Right lobe of liver (tissue), 6 donors: ENCODE results near the gene ANTXR1. TPM values are rescaled to one million over a fixed set of nuclear protein-coding genes. Genes with fewer than 3 reads are reported as not detected.

Source experiments
- ATAC-seq, 4 donors: fragments of 200-7000 bp; cut with Tn5 transposase; one replicate each; pipeline ENCODE4 v1.9.1; 2020; ENCODE audit warnings: mild to moderate bottlenecking in 4 of 4, moderate library complexity in 4 of 4
- DNase-seq, 3 donors: peaks; one replicate each; pipeline ENCODE4 v3.0.0-alpha.2; 2020
- H3K27ac ChIP-seq, 3 donors: fragments of 200-600 bp; one replicate each; pipeline ENCODE4 v1.8.0; 2022
- H3K27me3 ChIP-seq, 2 donors: fragments of 200-600 bp; one replicate each; pipeline ENCODE4 v1.8.0; 2022
- H3K36me3 ChIP-seq, 4 donors: fragments of 200-600 bp; sonication (generic) in 1 of 4; one replicate each; pipeline versions ENCODE4 v1.5.1 to v1.8.0; 2017 to 2022; ENCODE audit warnings: control low read depth in 1 of 4
- H3K4me1 ChIP-seq, 4 donors: fragments of 200-600 bp; sonication (generic) in 1 of 4; one replicate each; pipeline versions ENCODE4 v1.5.1 to v1.8.0; 2017 to 2022; ENCODE audit warnings: control low read depth in 1 of 4
- H3K4me3 ChIP-seq, 3 donors: fragments of 200-600 bp; one replicate each; pipeline ENCODE4 v1.8.0; 2022
- H3K9me3 ChIP-seq, 4 donors: fragments of 200-600 bp; sonication (generic) in 1 of 4; one replicate each; pipeline versions ENCODE4 v1.5.1 to v1.8.0; 2017 to 2022; ENCODE audit warnings: control low read depth in 1 of 4
- CTCF ChIP-seq, 4 donors: fragments of 200-600 bp in 3 of 4; fragments of 450-650 bp in 1 of 4; IDR thresholded peaks; one replicate each; pipeline versions ENCODE4 v1.5.1 to v1.8.0; 2016 to 2022; ENCODE audit warnings: antibody characterized with exemption in 4 of 4, mild to moderate bottlenecking in 2 of 4
- POLR2A ChIP-seq: fragments of 450-650 bp; IDR thresholded peaks from one replicate; pipeline ENCODE4 v1.6.1; 2017; ENCODE audit warnings: antibody characterized with exemption, mild to moderate bottlenecking
- WGBS: methylation state at CpG from one replicate; pipeline ENCODE4 v1.1.6; 2018; ENCODE audit warnings: low coverage, low lambda C conversion rate; ENCODE audit not compliant: insufficient coverage; ENCODE audit errors: missing lambda C conversion rate; 5-methylcytosine and 5-hydroxymethylcytosine counted together
- intact Hi-C, 2 donors: fragments of 100-400 bp; cut with DNase I; formaldehyde crosslinking; loops; one replicate each; pipeline versions ENCODE4 v1.11.2 to v1.14.1; 2022
- total RNA-seq, 6 experiments: library from RNA; depleted of rRNA in 2 of 6; stranded (reverse); fragments of >200 nt in 2 of 6; fragmentation: NEBNext Ultra II Directional in 3 of 6; extraction: Animal tissue kit (Norgen Biotek cat#: 25700) in 3 of 6; gene quantifications; one replicate each; pipeline versions ENCODE4 v1.1.0 to v1.2.4, GENCODE V29; 2016 to 2023
- donor health status: DM: no; HTN: yes; CAD: no.
- donor health status: DM: no; HTN: no; CAD: no.
- donor health status: DM: no; HTN: no; CAD: no.
- donor health status: DM: no; HTN: yes; CAD: no.
- donor health status: DM: no; HTN: yes; CAD: no.

ANTXR1 gene
- total RNA-seq, 6 experiments from 2014 or later, result 1.1 to 4.1 (median 2.9) TPM

DNA sequence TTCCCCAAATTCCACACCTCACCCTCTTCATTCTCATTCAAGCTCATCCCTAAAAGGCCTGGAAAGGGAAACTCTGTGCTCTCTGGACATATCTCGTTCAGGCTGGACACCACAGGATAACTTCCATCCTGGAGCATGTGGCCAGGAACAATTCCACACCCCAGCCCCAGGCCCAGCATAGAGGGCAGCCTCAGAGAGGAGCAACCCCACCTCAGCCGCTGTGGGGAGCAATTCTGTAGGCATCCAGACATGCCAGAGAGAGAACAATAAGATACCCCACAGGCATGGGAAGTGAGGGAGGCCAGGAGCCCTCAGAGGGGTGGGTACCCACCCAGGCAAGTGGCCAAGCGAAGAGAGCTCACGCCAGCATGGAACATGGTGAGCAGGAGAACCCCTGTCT, 230.7 kb downstream of the ANTXR1 start:
- H3K27me3 ChIP-seq, result no peaks in the 10 kb centered on the region
- H3K4me1 ChIP-seq, result no peaks in the 10 kb centered on the region
- DNase-seq (no peak), ATAC-seq (no peak)
- no peaks in the 10 kb centered on the region for H3K9me3 ChIP-seq
- no peaks in the 10 kb centered on the region for H3K36me3 ChIP-seq
- H3K4me3 ChIP-seq, result no peak overlapping the region
- TF ChIP-seq POLR2A (no peak), CTCF (IDR thresholded peaks at IDR 0.05) (no peak)
- H3K27ac ChIP-seq, result no peak overlapping the region
- intact Hi-C loops, result no loop called here
- WGBS, result no CpG with 5 or more reads among the region's 4 CpGs

GRCh38 chr2:69244882-69245281, 231.9 kb downstream of the ANTXR1 start:
- Histone ChIP-seq H3K4me3 (no peak overlapping the region), H3K27me3 (no peaks in the 10 kb centered on the region), H3K27ac (no peak overlapping the region), H3K9me3 (no peaks in the 10 kb centered on the region), H3K4me1 (no peaks in the 10 kb centered on the region), H3K36me3 (no peaks in the 10 kb centered on the region)
- intact Hi-C loops, result no loop called here
- no peak for DNase-seq
- WGBS, result 77% methylated on average over 5 of the region's 6 CpGs
- no peak for ATAC-seq
- TF ChIP-seq POLR2A, result no peak
- no peak for TF ChIP-seq CTCF (IDR thresholded peaks at IDR 0.05)

DNA sequence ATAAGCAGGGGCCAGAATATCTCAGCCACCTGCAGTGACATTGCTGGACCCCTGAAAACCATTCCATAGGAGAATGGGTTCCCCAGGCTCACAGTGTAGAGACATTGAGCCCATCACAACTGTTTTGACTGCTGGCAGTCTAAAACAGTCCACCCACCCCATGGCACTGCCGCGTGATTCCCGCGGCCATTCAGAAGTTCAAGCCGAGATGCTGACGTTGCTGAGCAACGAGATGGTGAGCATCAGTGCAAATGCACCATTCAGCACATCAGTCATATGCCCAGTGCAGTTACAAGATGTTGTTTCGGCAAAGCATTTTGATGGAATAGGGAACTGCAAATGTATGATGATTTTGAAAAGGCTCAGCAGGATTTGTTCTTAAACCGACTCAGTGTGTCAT, 234.6 kb downstream of the ANTXR1 start:
- Histone ChIP-seq H3K9me3 (no peaks in the 10 kb centered on the region), H3K36me3 (no peaks in the 10 kb centered on the region), H3K27ac (no peak overlapping the region), H3K4me3 (no peak overlapping the region), H3K27me3 (no peaks in the 10 kb centered on the region), H3K4me1 (no peaks in the 10 kb centered on the region)
- WGBS, result 89% methylated on average over 9 of the region's 9 CpGs
- DNase-seq, result no peak
- no peak for ATAC-seq
- TF ChIP-seq POLR2A (no peak), CTCF (IDR thresholded peaks at IDR 0.05) (no peak)
- intact Hi-C loops, result no loop called here

DNA sequence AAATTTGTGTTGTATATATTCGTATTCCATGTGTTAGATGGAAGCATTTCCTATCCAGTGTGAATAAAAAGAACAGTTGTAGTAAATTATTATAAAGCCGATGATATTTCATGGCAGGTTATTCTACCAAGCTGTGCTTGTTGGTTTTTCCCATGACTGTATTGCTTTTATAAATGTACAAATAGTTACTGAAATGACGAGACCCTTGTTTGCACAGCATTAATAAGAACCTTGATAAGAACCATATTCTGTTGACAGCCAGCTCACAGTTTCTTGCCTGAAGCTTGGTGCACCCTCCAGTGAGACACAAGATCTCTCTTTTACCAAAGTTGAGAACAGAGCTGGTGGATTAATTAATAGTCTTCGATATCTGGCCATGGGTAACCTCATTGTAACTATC, 235.3 kb downstream of the ANTXR1 start:
- ATAC-seq (no peak), DNase-seq (no peak)
- Histone ChIP-seq H3K4me3 (no peak overlapping the region), H3K27me3 (no peaks in the 10 kb centered on the region), H3K36me3 (no peaks in the 10 kb centered on the region), H3K27ac (no peak overlapping the region), H3K9me3 (no peaks in the 10 kb centered on the region), H3K4me1 (no peaks in the 10 kb centered on the region)
- intact Hi-C loops, result no loop called here
- WGBS, result 66% methylated on average over 4 of the region's 4 CpGs
- no peak for TF ChIP-seq POLR2A
- no peak for TF ChIP-seq CTCF (IDR thresholded peaks at IDR 0.05)

- TF ChIP-seq POLR2A (no peak), CTCF (IDR thresholded peaks at IDR 0.05) (no peak)
- Histone ChIP-seq H3K27ac (no peak overlapping the region), H3K4me3 (no peak overlapping the region), H3K9me3 (no peaks in the 10 kb centered on the region), H3K27me3 (no peaks in the 10 kb centered on the region), H3K36me3 (no peaks in the 10 kb centered on the region), H3K4me1 (no peaks in the 10 kb centered on the region)
- no peak for ATAC-seq
- 68% methylated on average over 1 of the region's 1 CpG for WGBS
- intact Hi-C loops, result no loop called here
- no peak for DNase-seq
Measured at GRCh38 chr2:69250981-69251380, 238.0 kb downstream of the ANTXR1 start.
